Upper lobe of left lung (tissue), 4 donors: ENCODE measurements around the gene PDGFD.

Experiments used
- CTCF ChIP-seq, 6 experiments: fragments of 450-650 bp in 4 of 6; fragments of 200-600 bp in 2 of 6; sonication (generic) in 2 of 6; IDR thresholded peaks; one replicate each; pipeline ENCODE4 v1.5.1; 2016 to 2019; ENCODE audit warnings: antibody characterized with exemption in 6 of 6
- EP300 ChIP-seq, 4 donors: sonication (generic); formaldehyde crosslinking; IDR thresholded peaks; one replicate each; pipeline ENCODE4 v1.5.1; 2017; ENCODE audit warnings: antibody characterized with exemption in 4 of 4, control low read depth in 2 of 4

- TF ChIP-seq EP300 (IDR thresholded peaks at IDR 0.05) (no peak), CTCF (IDR thresholded peaks at IDR 0.05) (no peak)
Measured at GRCh38 chr11:103903621-103904323, 260.2 kb downstream of the PDGFD start.
